ENCODE results near the gene WDR45B. TPM values are rescaled to one million over a fixed set of nuclear protein-coding genes. Genes with fewer than 3 reads are reported as not detected.

Gene WDR45B
- total and polyA plus RNA-seq, 2 experiments from 2014 or later = 87.3 to 87.8 TPM

DNA sequence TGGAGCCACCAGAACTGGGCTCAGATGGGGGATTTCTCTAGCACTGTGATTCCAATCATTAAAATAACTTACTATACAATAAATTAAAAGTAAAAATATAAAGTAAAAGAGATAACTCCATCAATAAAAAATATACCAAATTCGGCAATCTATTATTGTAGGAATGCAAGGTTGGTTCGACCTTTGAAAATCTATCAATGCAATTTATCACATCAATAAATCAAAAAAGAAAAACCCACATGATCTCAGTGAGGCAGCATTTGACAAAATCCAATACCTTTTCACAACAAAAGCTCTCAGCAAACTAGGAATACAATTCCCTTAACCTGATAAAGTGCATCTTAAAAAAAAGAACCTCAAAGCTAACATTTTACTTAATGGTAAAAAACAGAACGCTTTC is 33.3 kb upstream of the WDR45B start:
- Histone ChIP-seq H3K79me2 (ENCODE audit: insufficient read depth) (no peaks in the 10 kb centered on the region), H3K4me2 (ENCODE audit: unreplicated experiment) (no peak overlapping the region), H2AFZ (no peak overlapping the region), H3K4me3 (no peak overlapping the region), H3K27me3 (replicated peaks; ENCODE audit: insufficient read depth) (no peaks in the 10 kb centered on the region), H3K9ac (no peak overlapping the region), H3K9me2 (ENCODE audit: insufficient read depth) (no peaks in the 10 kb centered on the region), H3K27ac (no peak overlapping the region), H3F3A (ENCODE audit: insufficient read depth) (no peaks in the 10 kb centered on the region), H3K9me3 (ENCODE audit: low read depth) (no peaks in the 10 kb centered on the region), H4K20me1 (ENCODE audit: insufficient read depth) (no peaks in the 10 kb centered on the region), H3K36me3 (ENCODE audit: low read depth) (no peaks in the 10 kb centered on the region), H3K4me1 (ENCODE audit: insufficient read depth) (no peaks in the 10 kb centered on the region)
- 72 to 73% methylated on average over 3 of the region's 3 CpGs for WGBS, 2 experiments (ENCODE audit: low coverage in 1 of 2, low lambda C conversion rate in 2 of 2, missing lambda C conversion rate in 2 of 2)
- in situ Hi-C loops (cut with MboI) = no loop called here
- no peak for TF ChIP-seq EZH2phosphoT487 (IDR thresholded peaks at IDR 0.05; ENCODE audit: insufficient read depth, low read depth)
- no peak for TF ChIP-seq EZH2 (IDR thresholded peaks at IDR 0.05; ENCODE audit: insufficient read depth, poor library complexity, severe bottlenecking)
- no peak for DNase-seq

DNA sequence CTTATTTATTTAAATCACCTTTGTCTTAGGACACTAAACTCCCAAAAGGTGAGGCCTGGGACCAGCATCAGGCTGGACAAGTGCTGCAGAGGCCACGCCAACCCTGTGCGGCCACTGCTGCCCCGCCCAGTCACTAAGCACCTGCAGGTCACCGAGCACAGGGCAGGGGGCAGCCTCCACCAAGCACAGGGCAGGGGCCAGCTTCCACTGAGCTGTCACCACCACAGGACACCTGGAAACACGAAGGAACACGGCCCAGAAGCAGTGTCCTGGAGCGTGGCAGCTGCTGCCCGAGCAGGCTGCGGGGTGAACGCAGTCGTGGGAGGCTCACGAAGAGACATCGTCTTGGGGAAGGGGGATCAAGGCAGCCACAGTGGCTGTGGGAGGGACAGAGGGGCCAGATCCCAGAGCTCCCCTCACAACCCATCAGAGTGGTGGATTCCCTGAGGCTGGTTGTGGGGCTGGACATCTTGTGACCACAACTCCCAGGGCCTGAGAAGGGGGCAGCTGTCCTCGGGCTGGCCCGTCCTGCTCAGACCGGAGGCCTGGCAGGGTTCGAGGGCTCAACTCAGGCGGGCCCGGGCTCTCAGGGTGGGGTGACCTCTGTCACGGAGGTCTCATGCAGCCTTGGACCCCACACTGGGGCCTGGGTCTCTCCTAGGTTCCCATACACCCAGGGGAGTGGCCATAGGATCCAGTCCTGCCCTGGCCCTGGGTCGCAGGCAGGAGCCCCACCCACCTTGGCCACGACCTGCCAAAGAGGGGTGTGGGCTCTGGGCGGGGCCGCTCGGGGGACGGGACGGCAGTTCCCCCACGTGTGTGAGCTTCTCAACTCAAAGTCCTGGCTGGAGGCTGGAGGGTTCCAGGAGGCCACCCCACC is 31.6 kb upstream of the WDR45B start:
- no peaks in the 10 kb centered on the region for H3F3A ChIP-seq (ENCODE audit: insufficient read depth)
- no peaks in the 10 kb centered on the region for H3K9me3 ChIP-seq (ENCODE audit: low read depth)
- no peaks in the 10 kb centered on the region for H3K27me3 ChIP-seq (replicated peaks; ENCODE audit: insufficient read depth)
- no peak overlapping the region for H3K27ac ChIP-seq
- WGBS, 2 experiments (ENCODE audit: low coverage in 1 of 2, low lambda C conversion rate in 2 of 2, missing lambda C conversion rate in 2 of 2) = 83 to 89% methylated on average over 26 to 28 of the region's 28 CpGs
- H3K36me3 ChIP-seq (ENCODE audit: low read depth) = no peaks in the 10 kb centered on the region
- H2AFZ ChIP-seq = no peak overlapping the region
- H3K4me3 ChIP-seq = no peak overlapping the region
- DNase-seq = no peak
- in situ Hi-C loops (cut with MboI) = no loop called here
- H3K4me1 ChIP-seq (ENCODE audit: insufficient read depth) = no peaks in the 10 kb centered on the region
- TF ChIP-seq EZH2 (IDR thresholded peaks at IDR 0.05; ENCODE audit: insufficient read depth, poor library complexity, severe bottlenecking) (no peak), EZH2phosphoT487 (IDR thresholded peaks at IDR 0.05; ENCODE audit: insufficient read depth, low read depth) (no peak)
- H3K4me2 ChIP-seq (ENCODE audit: unreplicated experiment) = no peak overlapping the region
- H3K9me2 ChIP-seq (ENCODE audit: insufficient read depth) = no peaks in the 10 kb centered on the region
- no peaks in the 10 kb centered on the region for H3K79me2 ChIP-seq (ENCODE audit: insufficient read depth)
- H4K20me1 ChIP-seq (ENCODE audit: insufficient read depth) = no peaks in the 10 kb centered on the region
- no peak overlapping the region for H3K9ac ChIP-seq

DNA sequence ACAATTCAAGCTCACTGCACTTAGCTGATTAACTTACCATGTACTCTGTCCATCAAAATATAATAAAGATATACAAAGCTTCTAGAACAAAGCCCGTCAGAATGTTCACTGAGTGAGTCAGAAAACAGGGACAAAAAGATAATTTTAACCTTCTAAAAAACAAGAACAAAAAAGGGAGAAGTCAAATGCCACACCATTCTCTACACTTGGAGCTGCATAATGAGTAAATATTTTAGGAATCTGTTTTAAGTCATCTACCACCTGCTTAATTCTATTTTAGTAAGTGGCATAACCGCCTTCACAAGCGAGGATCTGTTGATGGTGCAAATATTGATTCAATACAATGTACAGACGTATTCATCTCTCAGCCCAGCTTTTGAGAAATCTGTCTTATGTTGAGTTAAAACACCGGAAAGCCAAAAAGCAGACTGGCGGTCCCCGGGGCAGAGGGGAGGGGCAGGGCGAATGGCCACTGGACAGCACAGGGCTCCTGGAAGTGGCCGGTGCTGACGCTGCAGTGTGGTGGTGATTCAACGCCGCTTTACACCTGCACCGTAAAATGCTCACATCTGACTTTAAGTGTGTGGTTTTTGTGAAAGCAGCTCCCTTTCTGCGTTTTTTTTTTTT is 30.1 kb upstream of the WDR45B start:
- Histone ChIP-seq H3K9me3 (ENCODE audit: low read depth) (no peaks in the 10 kb centered on the region), H3K4me2 (ENCODE audit: unreplicated experiment) (no peak overlapping the region), H3F3A (ENCODE audit: insufficient read depth) (no peaks in the 10 kb centered on the region), H3K4me3 (no peak overlapping the region), H3K9me2 (ENCODE audit: insufficient read depth) (no peaks in the 10 kb centered on the region), H2AFZ (no peak overlapping the region), H3K27me3 (replicated peaks; ENCODE audit: insufficient read depth) (no peaks in the 10 kb centered on the region), H3K27ac (no peak overlapping the region), H3K36me3 (ENCODE audit: low read depth) (no peaks in the 10 kb centered on the region), H3K79me2 (ENCODE audit: insufficient read depth) (no peaks in the 10 kb centered on the region), H3K9ac (no peak overlapping the region), H4K20me1 (ENCODE audit: insufficient read depth) (no peaks in the 10 kb centered on the region), H3K4me1 (ENCODE audit: insufficient read depth) (no peaks in the 10 kb centered on the region)
- in situ Hi-C loops (cut with MboI) = no loop called here
- 82 to 85% methylated on average over 14 of the region's 14 CpGs for WGBS, 2 experiments (ENCODE audit: low coverage in 1 of 2, low lambda C conversion rate in 2 of 2, missing lambda C conversion rate in 2 of 2)
- no peak for TF ChIP-seq EZH2phosphoT487 (IDR thresholded peaks at IDR 0.05; ENCODE audit: insufficient read depth, low read depth)
- TF ChIP-seq EZH2 (IDR thresholded peaks at IDR 0.05; ENCODE audit: insufficient read depth, poor library complexity, severe bottlenecking) = no peak
- DNase-seq = no peak

DNA sequence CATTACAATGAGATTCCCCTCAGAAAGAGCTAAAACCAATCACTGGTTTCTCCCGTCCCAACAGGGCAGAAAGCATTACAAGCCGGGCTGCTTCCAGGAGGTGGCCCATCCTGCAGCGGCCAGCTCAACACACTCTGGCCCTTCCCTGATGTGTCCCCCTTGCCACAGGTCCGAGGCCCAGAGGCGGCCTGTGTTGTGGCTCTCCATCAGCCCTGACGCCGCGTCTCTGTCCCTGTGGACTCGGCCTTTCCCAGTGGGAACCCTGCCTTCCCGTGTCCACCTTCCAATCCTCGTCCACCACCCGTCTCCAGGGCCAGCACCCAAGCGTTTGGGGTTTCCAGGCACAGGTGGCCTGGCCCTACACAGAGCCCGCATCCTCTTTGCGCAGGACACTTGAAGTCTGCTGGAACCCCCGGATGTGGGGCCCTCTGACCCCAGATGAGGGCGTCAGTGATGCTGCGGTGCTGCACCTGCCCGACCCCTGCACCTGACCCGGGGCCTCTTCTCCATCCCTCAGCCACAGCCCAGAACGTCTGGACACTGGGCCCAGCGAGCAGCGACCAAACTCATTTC is 29.2 kb upstream of the WDR45B start:
- in situ Hi-C loops (cut with MboI) = no loop called here

More for the DNA sequence above, 29.2 kb upstream of the WDR45B start:
- Histone ChIP-seq H3F3A (ENCODE audit: insufficient read depth) (no peaks in the 10 kb centered on the region), H3K9me3 (ENCODE audit: low read depth) (no peaks in the 10 kb centered on the region), H3K4me1 (ENCODE audit: insufficient read depth) (no peaks in the 10 kb centered on the region), H3K36me3 (ENCODE audit: low read depth) (no peaks in the 10 kb centered on the region), H4K20me1 (ENCODE audit: insufficient read depth) (no peaks in the 10 kb centered on the region), H3K27me3 (replicated peaks; ENCODE audit: insufficient read depth) (no peaks in the 10 kb centered on the region), H3K79me2 (ENCODE audit: insufficient read depth) (no peaks in the 10 kb centered on the region), H3K4me3 (no peak overlapping the region), H3K4me2 (ENCODE audit: unreplicated experiment) (no peak overlapping the region), H2AFZ (no peak overlapping the region), H3K9ac (no peak overlapping the region), H3K27ac (no peak overlapping the region), H3K9me2 (ENCODE audit: insufficient read depth) (no peaks in the 10 kb centered on the region)
- 81 to 82% methylated on average over 23 of the region's 23 CpGs for WGBS, 2 experiments (ENCODE audit: low coverage in 1 of 2, low lambda C conversion rate in 2 of 2, missing lambda C conversion rate in 2 of 2)
- TF ChIP-seq EZH2phosphoT487 (IDR thresholded peaks at IDR 0.05; ENCODE audit: insufficient read depth, low read depth) (no peak), EZH2 (IDR thresholded peaks at IDR 0.05; ENCODE audit: insufficient read depth, poor library complexity, severe bottlenecking) (no peak)
- DNase-seq = no peak

All from GM23248 (cell line).